Measurements from ENCODE around the gene KSR2. TPM values are rescaled to one million over a fixed set of nuclear protein-coding genes. Genes with fewer than 3 reads are reported as not detected.
"Not testable (repeated sequence)": the region's sequence is repeated elsewhere in the genome, so short reads cannot be mapped to it uniquely, and the experiment has no call there.

KSR2 gene
- total RNA-seq, 1 donor = under 0.01 TPM

DNA sequence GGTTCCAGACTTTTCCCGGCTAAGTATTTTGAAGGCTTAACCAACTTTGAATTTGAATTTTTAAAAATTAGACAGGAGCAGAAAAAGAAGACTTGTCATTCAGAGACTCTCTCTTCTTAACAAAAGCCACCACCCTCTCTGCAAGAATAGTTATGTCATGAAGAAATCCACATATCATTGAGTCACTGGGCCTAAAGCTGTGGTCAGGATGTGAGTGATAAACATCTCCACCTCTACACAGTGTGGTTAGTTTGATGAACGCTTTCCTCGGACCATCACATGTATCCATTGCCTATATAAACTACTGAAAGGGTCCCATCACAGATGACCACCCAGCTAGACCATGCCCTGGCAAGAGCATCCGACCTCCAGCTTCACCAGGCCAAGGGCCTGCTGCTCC is 226.1 kb downstream of the KSR2 start:
- H3K4me3 ChIP-seq (ENCODE audit: low read depth, low read length) = no peak overlapping the region
- DNase-seq (ENCODE audit: low read depth) = no peak
- TF ChIP-seq CTCF (IDR thresholded peaks at IDR 0.05; ENCODE audit: insufficient read depth, low read length) = no peak

DNA sequence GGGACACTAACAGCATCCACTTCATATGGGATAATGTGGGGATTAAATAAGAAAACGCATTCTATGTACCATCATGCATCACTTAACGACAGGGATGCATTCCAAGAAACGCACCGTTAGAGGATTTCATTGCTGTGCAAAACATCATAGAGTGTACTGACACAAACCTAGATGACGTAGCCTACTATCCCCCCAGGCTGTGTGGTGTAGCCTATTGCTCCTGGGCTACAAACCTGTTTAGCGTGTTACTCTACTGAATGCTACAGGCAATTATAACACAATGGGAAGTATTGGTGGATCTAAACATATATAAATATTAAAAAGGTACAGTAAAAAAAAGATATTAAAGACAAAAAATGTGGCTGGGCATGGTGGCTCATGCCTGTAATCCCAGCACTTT is 230.6 kb downstream of the KSR2 start:
- no peak for TF ChIP-seq CTCF (IDR thresholded peaks at IDR 0.05; ENCODE audit: insufficient read depth, low read length)
- no peak overlapping the region for H3K4me3 ChIP-seq (ENCODE audit: low read depth, low read length)
- no peak for DNase-seq (ENCODE audit: low read depth)

DNA sequence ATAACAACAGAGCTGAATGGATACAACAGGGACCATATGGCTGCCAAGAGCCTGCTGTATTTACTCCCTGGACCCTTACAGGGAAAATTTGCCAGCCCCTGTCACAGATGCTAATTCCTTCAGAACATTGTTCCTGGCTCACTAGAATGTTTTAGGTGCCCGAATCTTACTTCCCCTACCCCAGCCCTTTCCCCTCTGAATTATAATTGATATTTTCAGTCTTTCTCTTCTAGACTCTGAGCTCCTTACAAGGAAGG is 235.3 kb downstream of the KSR2 start:
- H3K4me3 ChIP-seq (ENCODE audit: low read depth, low read length) = no peak overlapping the region
- no peak for TF ChIP-seq CTCF (IDR thresholded peaks at IDR 0.05; ENCODE audit: insufficient read depth, low read length)
- DNase-seq (ENCODE audit: low read depth) = no peak

- H3K4me3 ChIP-seq (ENCODE audit: low read depth, low read length) = no peak overlapping the region
- no peak for TF ChIP-seq CTCF (IDR thresholded peaks at IDR 0.05; ENCODE audit: insufficient read depth, low read length)
- DNase-seq (ENCODE audit: low read depth) = no peak
Measured at GRCh38 chr12:117732761-117733548, 235.8 kb downstream of the KSR2 start.

DNA sequence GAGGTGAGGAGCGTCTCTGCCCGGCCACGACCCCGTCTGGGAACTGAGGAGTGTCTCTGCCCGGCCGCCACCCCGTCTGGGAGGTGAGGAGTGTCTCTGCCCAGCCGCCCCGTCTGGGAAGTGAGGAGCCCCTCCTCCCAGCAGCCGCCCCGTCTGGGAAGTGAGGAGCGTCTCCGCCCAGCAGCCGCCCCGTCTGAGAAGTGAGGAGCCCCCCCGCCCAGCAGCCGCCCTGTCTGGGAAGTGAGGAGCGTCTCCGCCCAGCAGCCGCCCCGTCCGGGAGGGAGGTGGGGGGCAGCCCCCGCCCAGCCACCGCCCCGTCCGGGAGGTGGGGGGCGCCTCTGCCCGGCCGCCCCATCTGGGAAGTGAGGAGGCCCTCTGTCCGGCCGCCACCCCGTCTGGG is 237.7 kb downstream of the KSR2 start:
- DNase-seq (ENCODE audit: low read depth); H3K4me3 ChIP-seq (ENCODE audit: low read depth, low read length): not testable (repeated sequence)

GRCh38 chr12:117727301-117727700 is 241.5 kb downstream of the KSR2 start:
- no peak overlapping the region for H3K4me3 ChIP-seq (ENCODE audit: low read depth, low read length)
- no peak for DNase-seq (ENCODE audit: low read depth)

DNA sequence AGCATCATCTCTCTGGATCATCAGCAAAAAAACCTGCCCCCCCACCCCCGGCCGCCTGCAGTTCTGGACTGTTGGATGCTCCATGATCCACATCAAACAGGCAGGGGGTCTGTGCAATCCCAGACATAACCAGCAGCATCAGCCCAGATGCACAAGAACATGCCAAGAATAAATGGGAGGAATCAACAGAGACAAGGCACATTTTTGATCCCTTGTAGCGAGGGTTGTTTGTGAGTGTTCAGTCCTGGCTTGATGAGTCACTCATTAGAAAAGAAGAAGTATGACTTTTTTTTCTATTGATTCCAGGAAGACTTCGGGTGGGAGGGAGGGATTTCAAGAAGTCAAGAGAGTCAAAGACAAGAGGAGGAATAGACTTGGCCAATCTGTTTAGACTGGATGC is 244.2 kb downstream of the KSR2 start:
- H3K4me3 ChIP-seq (ENCODE audit: low read depth, low read length) = no peak overlapping the region
- DNase-seq (ENCODE audit: low read depth) = no peak
- no peak for TF ChIP-seq CTCF (IDR thresholded peaks at IDR 0.05; ENCODE audit: insufficient read depth, low read length)

More at GRCh38 chr12:117727301-117727700, 241.5 kb downstream of the KSR2 start:
- TF ChIP-seq CTCF (IDR thresholded peaks at IDR 0.05; ENCODE audit: insufficient read depth, low read length) = no peak
